Subcutaneous adipose tissue (tissue), 4 donors: ENCODE measurements around the gene AMBP. TPM values are rescaled to one million over a fixed set of nuclear protein-coding genes. Genes with fewer than 3 reads are reported as not detected.

Experiments used
- total RNA-seq, 4 donors: library from RNA; depleted of rRNA; stranded (reverse); fragments of >200 nt; gene quantifications; one replicate each; pipeline ENCODE4 v1.1.0, GENCODE V29; 2016
- TF ChIP-seq, protein P1 (sequence below): fragments of 450-650 bp; IDR thresholded peaks from one replicate; pipeline ENCODE4 v1.5.1; 2016; ENCODE audit warnings: low read depth, mild to moderate bottlenecking, control low read depth, antibody characterized with exemption, moderate library complexity

Gene AMBP
- total RNA-seq, 4 donors from 2014 or later: not detected

DNA sequence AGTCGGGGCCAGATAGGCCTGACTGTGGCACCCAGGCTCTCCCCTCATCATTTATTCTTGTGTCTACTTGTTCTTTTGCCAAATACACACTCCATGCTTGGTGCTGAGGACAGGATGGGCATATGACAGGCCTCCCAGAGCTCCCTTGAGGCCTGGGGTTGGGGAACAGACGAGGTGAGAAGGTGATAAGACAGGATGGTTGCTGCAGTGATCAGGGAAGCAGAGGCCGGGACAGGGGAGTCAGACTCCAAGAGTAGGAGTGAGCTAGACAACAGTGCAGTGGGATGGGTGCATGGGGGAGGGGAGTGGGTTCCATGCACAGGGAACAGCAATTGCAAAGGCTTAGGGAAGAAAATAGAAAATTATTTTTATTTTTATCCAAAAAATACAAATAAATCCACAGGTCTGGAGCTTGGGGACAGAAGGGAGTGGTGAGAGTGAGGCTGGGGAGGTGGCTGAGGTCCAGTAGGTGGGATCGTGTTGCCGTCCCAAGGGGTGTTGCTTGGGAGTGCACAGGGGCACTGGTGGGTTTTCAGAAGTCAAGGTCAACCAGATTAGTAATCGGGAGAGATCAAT, 3.4 kb upstream of the AMBP start:
- TF ChIP-seq, protein P1, sequence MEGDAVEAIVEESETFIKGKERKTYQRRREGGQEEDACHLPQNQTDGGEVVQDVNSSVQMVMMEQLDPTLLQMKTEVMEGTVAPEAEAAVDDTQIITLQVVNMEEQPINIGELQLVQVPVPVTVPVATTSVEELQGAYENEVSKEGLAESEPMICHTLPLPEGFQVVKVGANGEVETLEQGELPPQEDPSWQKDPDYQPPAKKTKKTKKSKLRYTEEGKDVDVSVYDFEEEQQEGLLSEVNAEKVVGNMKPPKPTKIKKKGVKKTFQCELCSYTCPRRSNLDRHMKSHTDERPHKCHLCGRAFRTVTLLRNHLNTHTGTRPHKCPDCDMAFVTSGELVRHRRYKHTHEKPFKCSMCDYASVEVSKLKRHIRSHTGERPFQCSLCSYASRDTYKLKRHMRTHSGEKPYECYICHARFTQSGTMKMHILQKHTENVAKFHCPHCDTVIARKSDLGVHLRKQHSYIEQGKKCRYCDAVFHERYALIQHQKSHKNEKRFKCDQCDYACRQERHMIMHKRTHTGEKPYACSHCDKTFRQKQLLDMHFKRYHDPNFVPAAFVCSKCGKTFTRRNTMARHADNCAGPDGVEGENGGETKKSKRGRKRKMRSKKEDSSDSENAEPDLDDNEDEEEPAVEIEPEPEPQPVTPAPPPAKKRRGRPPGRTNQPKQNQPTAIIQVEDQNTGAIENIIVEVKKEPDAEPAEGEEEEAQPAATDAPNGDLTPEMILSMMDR: no peak

DNA sequence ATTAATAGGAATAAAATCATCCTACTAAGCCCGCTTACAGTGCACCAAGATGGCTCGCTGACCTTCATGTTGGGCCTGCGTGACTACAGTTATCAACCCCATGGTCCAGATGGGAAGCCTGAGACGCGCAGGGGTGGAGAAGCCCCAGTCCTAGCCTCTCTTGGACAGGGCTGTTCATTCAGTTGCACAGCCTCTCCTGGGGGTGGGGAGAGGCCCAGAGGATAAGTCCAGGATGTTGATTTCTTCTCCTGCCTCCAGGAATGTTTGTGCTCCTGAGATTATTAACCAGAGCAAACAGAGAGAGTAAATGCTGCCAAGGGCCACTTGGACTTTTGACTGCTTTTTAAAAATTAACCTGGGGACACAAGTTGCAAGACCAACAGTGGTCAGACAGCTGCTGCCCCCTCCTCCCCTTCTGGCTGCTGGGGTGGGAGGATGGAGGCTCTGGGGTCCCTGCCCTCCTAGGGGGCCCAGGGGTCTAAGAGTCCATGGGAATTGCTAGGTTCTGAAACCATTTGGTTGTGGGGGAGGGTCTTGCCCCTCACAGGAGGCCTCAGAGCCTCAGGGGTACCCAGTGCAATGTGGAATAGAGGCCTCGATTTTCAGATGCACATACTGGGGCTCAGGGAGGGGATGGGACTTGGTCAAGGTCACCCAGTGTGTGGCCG, 2.8 kb upstream of the AMBP start:
- TF ChIP-seq, protein P1: no peak

DNA sequence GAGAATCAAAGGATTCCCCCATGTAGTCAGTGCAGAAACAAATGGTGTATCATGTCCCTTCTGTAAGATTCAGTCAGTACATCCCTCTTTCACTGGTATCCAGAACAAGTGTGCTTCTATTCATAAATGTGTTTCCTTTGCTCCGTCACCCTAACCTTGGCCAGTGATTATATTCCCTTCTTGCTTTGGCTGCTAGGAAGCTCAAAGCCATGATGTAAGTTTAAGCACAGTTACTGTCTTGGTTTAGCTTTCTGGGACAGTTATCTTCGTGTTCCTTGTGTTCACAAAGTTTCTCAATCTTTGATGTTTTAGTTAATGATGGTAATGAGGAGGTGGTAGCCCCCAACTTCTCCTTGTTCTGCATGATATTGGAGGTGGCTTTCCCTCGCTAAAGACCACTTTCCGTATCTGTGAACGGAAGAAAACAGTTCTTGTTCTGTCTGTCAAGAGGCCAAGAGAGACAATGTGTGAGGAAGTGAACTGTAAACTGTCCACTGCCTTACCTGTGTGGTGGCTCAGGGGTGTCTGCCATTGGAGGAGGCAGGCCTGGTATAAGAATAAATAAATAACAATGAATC, 2.2 kb upstream of the AMBP start:
- TF ChIP-seq, protein P1: no peak

DNA sequence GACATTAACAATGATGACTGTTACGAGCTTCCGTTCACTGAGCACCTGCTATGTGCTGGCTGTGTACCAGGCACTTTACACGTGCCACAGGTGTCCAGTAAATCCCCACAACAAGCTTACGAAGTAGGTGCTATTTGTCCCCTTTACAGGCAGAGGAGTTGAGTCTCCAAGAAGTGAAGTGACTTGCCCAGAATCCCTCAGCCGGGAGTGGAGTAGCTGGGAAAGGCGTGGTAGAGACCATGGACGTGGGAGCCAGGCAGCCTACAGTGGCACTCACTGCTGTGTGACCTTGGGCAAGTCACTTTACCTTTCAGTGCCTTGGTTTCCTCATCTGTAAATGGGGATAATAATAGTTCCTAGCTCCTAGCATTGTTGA, 669 bp upstream of the AMBP start:
- TF ChIP-seq, protein P1: no peak

DNA sequence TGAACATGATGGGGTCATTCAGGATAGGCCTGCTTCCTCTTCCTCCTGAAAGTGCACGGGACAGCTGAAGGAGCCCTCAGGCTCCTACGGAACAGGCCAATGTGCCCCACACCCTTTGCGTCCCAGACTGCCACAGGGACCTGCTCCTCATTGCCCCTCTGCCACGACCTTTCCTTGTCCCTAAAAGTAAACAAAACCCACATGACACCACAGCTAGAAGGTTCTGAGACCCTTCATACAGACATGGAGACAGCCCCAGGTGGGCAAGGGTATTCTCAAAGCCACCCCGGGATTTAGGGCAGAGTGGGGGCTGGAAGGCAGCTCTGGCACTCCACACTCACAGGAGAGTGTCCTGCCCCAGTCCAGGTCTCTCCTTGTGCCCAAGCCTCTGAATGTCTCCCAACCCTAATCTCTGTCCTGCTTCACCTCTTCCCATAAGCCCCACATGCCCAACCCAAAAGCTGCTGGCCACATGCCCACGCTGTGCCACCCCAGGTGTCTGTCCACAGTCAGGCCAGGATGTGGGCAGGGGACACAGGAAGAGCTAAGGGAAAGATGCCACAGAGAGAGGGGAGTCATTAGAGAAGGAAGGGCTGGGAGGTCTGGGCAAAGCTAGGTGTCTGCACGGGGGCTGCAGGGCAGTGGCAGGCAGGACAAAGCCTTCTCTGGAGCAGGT, 800 bp downstream of the AMBP start:
- TF ChIP-seq, protein P1: no peak

DNA sequence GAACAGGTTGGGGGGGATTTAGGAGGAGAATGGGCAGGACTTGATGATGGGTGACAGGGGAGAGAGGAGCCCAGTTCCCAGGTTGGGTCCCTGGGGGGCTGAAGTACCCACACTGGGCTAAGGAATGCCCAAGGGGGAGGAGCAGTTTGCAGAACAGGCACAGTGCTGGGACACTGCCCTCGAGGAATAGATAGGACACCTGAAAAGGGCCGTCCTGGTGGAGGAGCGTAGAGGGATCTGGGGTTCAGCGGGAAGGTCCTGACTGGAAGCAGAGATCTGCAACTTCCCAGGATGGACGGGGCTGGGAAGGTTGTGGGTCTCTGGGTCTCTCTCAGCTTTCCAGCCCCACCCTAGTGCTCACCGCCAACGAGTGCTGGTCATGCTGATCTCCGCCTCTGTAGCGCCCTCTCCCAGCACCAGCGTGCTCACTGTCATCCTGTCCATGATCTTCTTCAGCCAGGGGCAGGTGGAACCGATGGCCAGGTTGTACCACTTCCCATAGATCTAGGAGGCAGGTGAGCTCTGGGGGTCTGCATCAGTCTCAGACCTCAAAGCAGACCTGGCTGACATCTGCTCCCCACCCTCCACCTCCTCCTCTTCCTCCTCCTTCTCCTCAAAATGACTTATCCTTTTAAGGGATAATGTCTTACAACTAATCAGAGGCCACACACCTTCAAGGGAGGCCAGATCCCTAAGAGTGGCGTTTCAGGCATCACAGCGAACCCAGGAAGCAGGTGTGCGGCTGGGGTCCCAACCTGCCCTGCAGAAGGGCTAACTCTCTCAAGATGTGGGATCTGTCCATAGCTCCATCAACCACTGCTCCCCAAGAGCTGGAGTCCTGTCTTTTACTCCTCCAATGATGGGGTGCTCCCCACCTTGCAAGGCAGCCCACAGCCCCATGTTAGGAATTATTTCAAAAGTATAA, 1.6 kb downstream of the AMBP start:
- TF ChIP-seq, protein P1: no peak
